Uterus (tissue), 2 donors: ENCODE measurements around the gene PIEZO2.

Experiments used
- CTCF ChIP-seq, 4 experiments: fragments of 200-600 bp in 2 of 4; fragments of 450-650 bp in 2 of 4; sonication (generic) in 2 of 4; IDR thresholded peaks; one replicate each; pipeline ENCODE4 v1.5.1; 2016 to 2019; ENCODE audit warnings: antibody characterized with exemption in 4 of 4, mild to moderate bottlenecking in 2 of 4, moderate library complexity in 1 of 4
- POLR2A ChIP-seq, 2 donors: fragments of 450-650 bp; IDR thresholded peaks; one replicate each; pipeline ENCODE4 v1.6.1; 2016; ENCODE audit warnings: antibody characterized with exemption in 2 of 2, mild to moderate bottlenecking in 1 of 2, moderate library complexity in 1 of 2

GRCh38 chr18:11050966-11051365, 98.4 kb downstream of the PIEZO2 start:
- no peak for TF ChIP-seq CTCF (IDR thresholded peaks at IDR 0.05)
- TF ChIP-seq POLR2A (IDR thresholded peaks at IDR 0.05) = no peak
